ENCODE results near the gene NOTO.

Gene NOTO

GRCh38 chr2:73255007-73255644, 52.8 kb downstream of the NOTO start:
- no peak for DNase-seq
- H3K27ac ChIP-seq (ENCODE audit: low read length) = no peak overlapping the region
- H3K9me3 ChIP-seq (replicated peaks; ENCODE audit: insufficient read depth, low read length) = no peaks in the 10 kb centered on the region
- H3K79me2 ChIP-seq (ENCODE audit: low read length) = no peaks in the 10 kb centered on the region
- no peaks in the 10 kb centered on the region for H3K4me1 ChIP-seq (ENCODE audit: low read length)
- no peak overlapping the region for H3K9ac ChIP-seq (ENCODE audit: low read length)
- H3K27me3 ChIP-seq (replicated peaks; ENCODE audit: insufficient read depth, low read length) = no peaks in the 10 kb centered on the region
- no peak overlapping the region for H2AFZ ChIP-seq (ENCODE audit: low read length)
- H3K4me2 ChIP-seq (ENCODE audit: low read depth, low read length) = no peak overlapping the region
- H4K20me1 ChIP-seq (ENCODE audit: insufficient read depth, low read length) = no peaks in the 10 kb centered on the region
- H3F3A ChIP-seq (ENCODE audit: insufficient read depth, low read length) = no peaks in the 10 kb centered on the region; the same call in 1 of the 2 replicates
- H3K9me2 ChIP-seq (replicated peaks; ENCODE audit: insufficient read depth, low read length) = no peaks in the 10 kb centered on the region
- TF ChIP-seq CTCF (IDR thresholded peaks at IDR 0.05; ENCODE audit: low read length) = no peak
- no peak for TF ChIP-seq EZH2 (optimal IDR thresholded peaks at IDR 0.05; ENCODE audit: low read depth, low read length)
- TF ChIP-seq EZH2phosphoT487 (IDR thresholded peaks at IDR 0.05; ENCODE audit: low read length) = no peak
- no peaks in the 10 kb centered on the region; the same call in 1 of the 2 replicates for H3K36me3 ChIP-seq (replicated peaks; ENCODE audit: insufficient read depth, low read length)
- no peak overlapping the region for H3K4me3 ChIP-seq (ENCODE audit: low read length)

DNA sequence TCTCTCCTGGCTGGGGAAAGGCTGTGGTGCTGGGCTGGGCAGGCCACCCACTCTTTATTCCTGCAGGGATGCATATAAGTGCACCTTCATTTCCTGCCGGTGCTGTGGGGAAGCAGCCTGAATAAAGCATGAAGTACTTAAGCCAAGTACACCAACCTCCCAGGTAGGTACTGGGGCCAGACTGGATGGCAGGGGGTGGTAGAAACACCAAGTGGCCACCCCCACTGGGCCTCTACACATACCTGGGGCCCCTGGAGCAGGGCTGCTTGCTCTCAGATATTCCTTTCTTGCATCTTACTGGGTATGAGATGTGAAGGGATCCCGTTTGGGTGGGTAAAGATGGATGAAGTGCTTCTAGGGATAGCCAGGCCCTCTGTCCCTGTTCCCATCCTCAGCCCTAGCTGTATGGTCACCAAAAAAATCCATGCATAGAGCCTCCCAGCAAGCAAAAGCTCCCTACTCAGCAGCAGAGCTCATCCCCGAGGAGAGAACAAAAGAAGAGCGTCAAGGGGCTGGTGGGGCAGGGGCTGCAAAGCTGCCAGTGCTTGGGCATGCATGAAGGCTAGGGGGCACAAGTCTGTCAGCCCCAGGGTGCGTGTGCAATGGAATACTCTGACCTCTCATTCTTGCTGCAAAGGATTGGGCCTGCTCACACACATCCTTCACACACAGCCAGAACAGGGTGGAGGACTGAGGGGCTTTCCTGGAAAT, 53.7 kb downstream of the NOTO start:
- Histone ChIP-seq H3K36me3 (replicated peaks; ENCODE audit: insufficient read depth, low read length) (no peaks in the 10 kb centered on the region), H4K20me1 (ENCODE audit: insufficient read depth, low read length) (no peaks in the 10 kb centered on the region), H3K9ac (ENCODE audit: low read length) (no peak overlapping the region), H3K4me3 (ENCODE audit: low read length) (no peak overlapping the region), H3K9me2 (replicated peaks; ENCODE audit: insufficient read depth, low read length) (no peaks in the 10 kb centered on the region), H3F3A (ENCODE audit: insufficient read depth, low read length) (no peaks in the 10 kb centered on the region; the same call in 1 of the 2 replicates), H3K9me3 (replicated peaks; ENCODE audit: insufficient read depth, low read length) (no peaks in the 10 kb centered on the region), H2AFZ (ENCODE audit: low read length) (no peak overlapping the region), H3K79me2 (ENCODE audit: low read length) (no peaks in the 10 kb centered on the region), H3K4me1 (ENCODE audit: low read length) (no peaks in the 10 kb centered on the region), H3K27me3 (replicated peaks; ENCODE audit: insufficient read depth, low read length) (no peaks in the 10 kb centered on the region), H3K4me2 (ENCODE audit: low read depth, low read length) (no peak overlapping the region), H3K27ac (ENCODE audit: low read length) (no peak overlapping the region)
- TF ChIP-seq EZH2 (optimal IDR thresholded peaks at IDR 0.05; ENCODE audit: low read depth, low read length) (no peak), EZH2phosphoT487 (IDR thresholded peaks at IDR 0.05; ENCODE audit: low read length) (no peak), CTCF (IDR thresholded peaks at IDR 0.05; ENCODE audit: low read length) (no peak)
- DNase-seq = no peak

- no peaks in the 10 kb centered on the region for H3K9me2 ChIP-seq (replicated peaks; ENCODE audit: insufficient read depth, low read length)
- H4K20me1 ChIP-seq (ENCODE audit: insufficient read depth, low read length) = no peaks in the 10 kb centered on the region
- no peaks in the 10 kb centered on the region for H3K79me2 ChIP-seq (ENCODE audit: low read length)
- DNase-seq = no peak
- H3K27ac ChIP-seq (ENCODE audit: low read length) = no peak overlapping the region
- H3K27me3 ChIP-seq (replicated peaks; ENCODE audit: insufficient read depth, low read length) = no peaks in the 10 kb centered on the region
- no peaks in the 10 kb centered on the region; the same call in 1 of the 2 replicates for H3F3A ChIP-seq (ENCODE audit: insufficient read depth, low read length)
- no peak overlapping the region for H3K9ac ChIP-seq (ENCODE audit: low read length)
- no peak overlapping the region for H2AFZ ChIP-seq (ENCODE audit: low read length)
- H3K36me3 ChIP-seq (replicated peaks; ENCODE audit: insufficient read depth, low read length) = no peaks in the 10 kb centered on the region
- H3K9me3 ChIP-seq (replicated peaks; ENCODE audit: insufficient read depth, low read length) = no peaks in the 10 kb centered on the region
- no peak overlapping the region for H3K4me2 ChIP-seq (ENCODE audit: low read depth, low read length)
- TF ChIP-seq CTCF (IDR thresholded peaks at IDR 0.05; ENCODE audit: low read length) = no peak
- TF ChIP-seq EZH2phosphoT487 (IDR thresholded peaks at IDR 0.05; ENCODE audit: low read length) = no peak
- no peak for TF ChIP-seq EZH2 (optimal IDR thresholded peaks at IDR 0.05; ENCODE audit: low read depth, low read length)
- H3K4me3 ChIP-seq (ENCODE audit: low read length) = no peak overlapping the region
- no peaks in the 10 kb centered on the region for H3K4me1 ChIP-seq (ENCODE audit: low read length)
Observed at GRCh38 chr2:73256618-73256922, 54.2 kb downstream of the NOTO start.

All from MM.1S (cell line).